B cell (primary cell): Measurements from ENCODE around the gene RAB3IP.

Experiments
- CTCF ChIP-seq: fragments of 200-600 bp; IDR thresholded peaks from one replicate; pipeline ENCODE4 v1.8.0; 2022; ENCODE audit warnings: antibody characterized with exemption, mild to moderate bottlenecking
- EZH2 ChIP-seq: IDR thresholded peaks from 2 replicates; pipeline ENCODE4 v1.6.1; 2012; ENCODE audit warnings: borderline replicate concordance, low read depth, mild to moderate bottlenecking, moderate library complexity, low read length; ENCODE audit not compliant: insufficient read depth, poor library complexity, severe bottlenecking

- no peak for TF ChIP-seq EZH2
- no peak for TF ChIP-seq CTCF
Observed at GRCh38 chr12:69844836-69845235, 106.2 kb downstream of the RAB3IP start.
